HFF-Myc (cell line): Measurements from ENCODE around the gene MYL6B.

Source experiments
- DNase-seq: peaks from one replicate; pipeline ENCODE4 v3.0.0-alpha.2; 2011; ENCODE audit warnings: low read depth; ENCODE audit errors: extremely low read depth
- H3K4me3 ChIP-seq: replicated peaks from 2 replicates; pipeline ENCODE4 v1.5.1; 2011; ENCODE audit warnings: low read depth, mild to moderate bottlenecking, control low read depth, low read length
- TF ChIP-seq, protein P1 (sequence below): IDR thresholded peaks from 2 replicates; pipeline ENCODE4 v1.5.1; 2012; ENCODE audit warnings: mild to moderate bottlenecking, low read depth, low read length, control low read depth; ENCODE audit errors: missing control alignments

Gene MYL6B

DNA sequence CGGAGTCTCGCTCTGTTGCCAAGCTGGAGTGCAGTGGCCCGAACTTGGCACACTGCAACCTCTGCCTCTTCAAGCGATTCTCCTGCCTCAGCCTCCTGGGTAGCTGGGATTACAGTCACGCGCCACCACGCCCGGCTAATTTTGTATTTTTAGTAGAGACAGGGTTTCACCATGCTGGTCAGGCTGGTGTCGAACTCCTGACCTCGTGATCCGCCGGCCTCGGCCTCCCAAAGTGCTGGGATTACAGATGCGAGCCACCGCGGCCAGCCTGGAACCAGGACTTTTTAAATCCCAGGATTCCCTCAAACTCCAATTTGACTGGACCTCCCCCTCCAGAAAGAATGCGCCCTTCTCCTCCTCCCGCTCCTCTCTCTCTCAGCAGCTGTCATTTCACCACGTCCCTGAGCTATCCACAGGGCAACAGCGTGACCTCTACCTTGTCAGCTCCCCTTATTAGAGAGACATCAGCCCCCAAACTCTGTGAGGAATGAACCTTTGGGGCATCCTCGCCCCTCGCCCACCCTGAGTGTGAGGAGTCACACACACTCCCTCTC, 22.4 kb upstream of the MYL6B start:
- no peak for DNase-seq
- H3K4me3 ChIP-seq = peak overlapping the region; percentile 88
- TF ChIP-seq, protein P1, sequence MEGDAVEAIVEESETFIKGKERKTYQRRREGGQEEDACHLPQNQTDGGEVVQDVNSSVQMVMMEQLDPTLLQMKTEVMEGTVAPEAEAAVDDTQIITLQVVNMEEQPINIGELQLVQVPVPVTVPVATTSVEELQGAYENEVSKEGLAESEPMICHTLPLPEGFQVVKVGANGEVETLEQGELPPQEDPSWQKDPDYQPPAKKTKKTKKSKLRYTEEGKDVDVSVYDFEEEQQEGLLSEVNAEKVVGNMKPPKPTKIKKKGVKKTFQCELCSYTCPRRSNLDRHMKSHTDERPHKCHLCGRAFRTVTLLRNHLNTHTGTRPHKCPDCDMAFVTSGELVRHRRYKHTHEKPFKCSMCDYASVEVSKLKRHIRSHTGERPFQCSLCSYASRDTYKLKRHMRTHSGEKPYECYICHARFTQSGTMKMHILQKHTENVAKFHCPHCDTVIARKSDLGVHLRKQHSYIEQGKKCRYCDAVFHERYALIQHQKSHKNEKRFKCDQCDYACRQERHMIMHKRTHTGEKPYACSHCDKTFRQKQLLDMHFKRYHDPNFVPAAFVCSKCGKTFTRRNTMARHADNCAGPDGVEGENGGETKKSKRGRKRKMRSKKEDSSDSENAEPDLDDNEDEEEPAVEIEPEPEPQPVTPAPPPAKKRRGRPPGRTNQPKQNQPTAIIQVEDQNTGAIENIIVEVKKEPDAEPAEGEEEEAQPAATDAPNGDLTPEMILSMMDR = no peak

DNA sequence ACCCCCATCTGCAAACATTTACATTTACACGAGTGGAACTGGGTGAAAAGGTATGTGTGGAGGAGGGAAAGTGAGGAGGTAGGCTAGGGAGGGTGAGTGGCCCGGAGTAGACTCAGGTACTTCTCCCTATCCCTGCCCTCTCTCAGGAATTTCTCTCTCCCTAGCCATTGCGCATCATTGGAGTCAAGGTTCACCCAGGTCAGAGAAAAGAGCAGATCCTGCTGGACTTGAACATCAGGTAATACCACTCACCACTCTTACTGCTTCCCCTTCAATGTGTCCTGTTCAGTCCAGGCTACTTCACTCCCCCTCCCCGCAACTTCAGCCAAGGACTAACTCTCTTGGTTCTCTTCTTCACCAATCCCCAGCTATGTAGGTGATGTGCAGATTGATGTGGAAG, 21.5 kb upstream of the MYL6B start:
- H3K4me3 ChIP-seq = no peak overlapping the region
- TF ChIP-seq, protein P1 = no peak
- DNase-seq = no peak

DNA sequence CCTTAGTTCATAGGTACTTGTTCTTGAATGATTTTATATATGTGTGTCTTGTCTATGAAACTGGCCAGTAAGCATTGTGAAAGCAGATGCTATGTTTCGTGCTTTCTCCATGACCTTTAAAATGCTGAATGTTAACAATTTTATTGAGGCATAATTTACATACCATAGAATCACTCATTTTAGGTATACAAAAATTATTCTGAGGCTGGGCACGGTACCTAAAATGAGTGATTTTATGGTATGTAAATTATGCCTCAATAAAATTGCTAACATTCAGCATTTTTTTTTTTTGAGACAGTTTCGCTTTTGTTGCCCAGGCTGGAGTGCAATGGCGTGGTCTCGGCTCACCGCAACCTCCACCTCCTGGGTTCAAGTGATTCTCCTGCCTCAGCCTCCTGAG, 17.5 kb upstream of the MYL6B start:
- H3K4me3 ChIP-seq = no peak overlapping the region
- DNase-seq = no peak
- TF ChIP-seq, protein P1 = no peak

- no peak overlapping the region for H3K4me3 ChIP-seq
- no peak for DNase-seq
- TF ChIP-seq, protein P1 = no peak
Observed at GRCh38 chr12:56137853-56138571, 14.4 kb upstream of the MYL6B start.

DNA sequence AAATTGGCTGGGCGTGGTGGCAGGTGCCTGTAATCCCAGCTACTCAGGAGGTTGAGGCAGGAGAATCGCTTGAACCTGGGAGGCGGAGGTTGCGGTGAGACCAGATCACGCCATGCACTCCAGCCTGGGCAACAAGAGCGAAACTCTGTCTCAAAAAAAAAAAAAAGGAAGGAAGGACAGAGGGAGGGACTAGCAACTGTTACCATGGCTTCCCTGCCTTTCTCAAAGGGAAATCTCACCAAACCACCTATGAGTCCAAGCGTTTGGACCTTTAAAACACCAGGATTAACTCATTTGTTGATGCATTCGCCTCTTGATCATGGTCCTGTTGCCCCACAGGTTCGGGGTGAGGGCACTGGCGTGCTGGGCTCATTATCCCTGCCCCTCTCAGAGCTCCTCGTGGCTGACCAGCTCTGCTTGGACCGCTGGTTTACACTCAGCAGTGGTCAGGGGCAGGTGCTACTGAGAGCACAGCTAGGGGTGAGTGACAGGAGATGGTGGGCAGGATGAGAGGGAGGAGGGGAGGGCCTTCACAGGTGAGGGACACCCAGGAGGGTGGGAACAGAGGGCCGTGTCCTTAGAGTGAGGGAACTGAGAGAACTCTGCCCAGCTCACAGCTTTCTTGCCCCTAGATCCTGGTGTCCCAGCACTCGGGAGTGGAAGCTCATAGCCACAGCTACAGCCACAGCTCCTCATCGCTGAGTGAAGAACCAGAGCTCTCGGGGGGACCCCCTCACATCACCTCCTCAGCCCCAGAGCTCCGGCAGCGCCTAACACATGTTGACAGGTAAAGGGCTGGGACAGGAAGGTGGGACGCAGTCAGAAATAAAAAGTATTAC, 10.2 kb upstream of the MYL6B start:
- TF ChIP-seq, protein P1 = no peak
- no peak for DNase-seq
- no peak overlapping the region for H3K4me3 ChIP-seq

- DNase-seq = no peak
- TF ChIP-seq, protein P1 = no peak
- no peak overlapping the region for H3K4me3 ChIP-seq
Observed at GRCh38 chr12:56143217-56143616, 9.2 kb upstream of the MYL6B start.
